ENCODE data around the gene KAT7.
"Not testable (repeated sequence)": the region's sequence is repeated elsewhere in the genome, so short reads cannot be mapped to it uniquely, and the experiment has no call there.

The KAT7 gene

DNA sequence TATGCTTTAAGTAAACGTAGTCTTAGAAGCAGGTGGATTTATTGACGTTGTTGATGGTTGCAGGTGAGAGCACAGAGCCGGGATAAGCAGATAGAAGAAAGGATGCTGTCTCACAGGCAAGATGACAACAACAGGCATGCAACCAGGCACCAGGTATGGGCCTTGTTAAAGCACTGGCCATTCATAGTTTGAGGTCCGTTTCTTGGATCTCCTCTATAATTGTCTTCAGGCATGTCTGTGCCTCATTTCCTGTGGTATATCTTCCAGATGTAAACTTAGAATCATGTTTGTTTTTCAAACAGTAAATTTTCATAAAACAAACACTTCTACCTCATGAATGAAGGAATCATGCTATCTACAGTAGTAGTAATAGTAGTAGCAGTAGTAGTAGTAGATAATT is 20.6 kb downstream of the KAT7 start:
- DNase-seq (ENCODE audit: low spot score): no peak

DNA sequence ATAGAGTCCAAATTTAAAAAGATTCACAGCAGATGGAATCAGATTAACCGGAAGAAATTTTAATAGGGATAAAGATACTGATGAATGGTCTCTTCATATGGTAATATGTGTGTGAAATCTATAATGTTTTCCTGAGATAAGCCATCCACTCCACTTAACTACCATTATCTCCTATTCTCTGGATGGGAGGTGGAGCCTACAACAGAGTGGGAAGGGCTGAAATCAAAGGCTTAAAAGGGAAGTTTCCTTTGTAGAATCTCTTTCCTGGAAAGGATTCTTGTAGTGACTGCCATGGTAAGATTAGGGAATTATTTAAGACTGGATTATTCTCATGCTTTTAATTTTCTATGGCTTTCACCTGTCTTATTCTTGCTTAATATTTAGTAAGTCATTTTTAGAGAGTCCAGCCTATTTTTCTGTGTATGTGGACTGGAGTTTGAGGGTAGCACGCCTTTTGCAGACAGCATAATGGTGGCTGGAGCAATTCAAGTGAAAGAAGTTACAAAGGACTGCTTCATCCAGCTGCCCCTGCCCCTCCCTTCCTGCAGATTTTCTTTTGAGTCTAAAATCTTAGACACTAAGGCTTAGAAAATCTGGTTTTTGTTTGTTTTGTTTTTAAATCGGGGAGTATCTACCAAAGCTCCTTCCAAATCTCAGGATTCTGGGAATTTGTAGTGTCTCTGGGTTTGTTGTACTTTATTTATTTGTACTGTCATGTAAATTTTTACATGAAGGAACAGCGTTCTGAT is 26.5 kb downstream of the KAT7 start:
- DNase-seq (ENCODE audit: low spot score): no peak

DNA sequence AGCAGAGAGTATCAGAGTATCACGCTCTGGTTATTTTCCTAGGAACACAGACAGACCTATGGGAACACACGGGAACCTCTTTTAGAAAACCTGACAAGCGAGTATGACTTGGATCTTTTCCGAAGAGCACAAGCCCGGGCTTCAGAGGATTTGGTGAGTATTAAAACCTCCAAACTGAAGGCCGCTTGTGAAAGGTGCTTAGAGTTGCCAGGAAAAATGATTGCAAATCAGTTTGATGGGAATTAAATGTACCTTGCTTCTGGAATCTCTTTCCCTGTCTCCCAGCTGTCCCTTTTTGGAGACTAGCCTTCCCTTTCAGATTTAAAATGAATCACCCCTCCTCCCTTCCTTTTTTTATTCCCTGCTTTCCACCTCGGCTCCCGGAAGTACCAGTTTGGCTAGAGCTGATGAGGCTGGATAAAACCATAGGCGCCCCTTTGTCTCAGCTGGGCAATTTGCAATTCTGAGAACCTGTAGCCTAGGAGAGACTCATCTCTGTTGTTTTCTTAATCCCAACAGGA is 27.3 kb downstream of the KAT7 start:
- DNase-seq (ENCODE audit: low spot score): no peak

DNA sequence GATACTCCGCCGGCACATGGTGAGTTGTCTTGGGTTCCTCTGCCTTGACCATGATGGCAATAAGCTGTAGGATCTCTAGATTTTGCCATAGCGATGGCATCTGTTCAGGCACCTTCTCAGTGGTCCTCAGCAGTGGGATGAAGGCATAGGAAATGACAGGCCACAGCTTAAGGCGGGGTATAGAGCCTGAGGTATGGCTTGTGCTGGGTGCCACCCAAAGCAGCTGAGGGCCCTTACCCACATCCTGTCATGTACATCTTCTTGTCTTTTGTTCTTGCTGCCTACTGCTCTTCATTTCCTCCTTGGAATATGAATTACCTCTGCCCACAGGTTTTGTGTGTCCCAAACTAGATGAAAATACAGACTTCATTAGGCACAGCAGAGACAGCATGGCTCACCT is 29.5 kb downstream of the KAT7 start:
- DNase-seq (ENCODE audit: low spot score): peak; percentile 76

DNA sequence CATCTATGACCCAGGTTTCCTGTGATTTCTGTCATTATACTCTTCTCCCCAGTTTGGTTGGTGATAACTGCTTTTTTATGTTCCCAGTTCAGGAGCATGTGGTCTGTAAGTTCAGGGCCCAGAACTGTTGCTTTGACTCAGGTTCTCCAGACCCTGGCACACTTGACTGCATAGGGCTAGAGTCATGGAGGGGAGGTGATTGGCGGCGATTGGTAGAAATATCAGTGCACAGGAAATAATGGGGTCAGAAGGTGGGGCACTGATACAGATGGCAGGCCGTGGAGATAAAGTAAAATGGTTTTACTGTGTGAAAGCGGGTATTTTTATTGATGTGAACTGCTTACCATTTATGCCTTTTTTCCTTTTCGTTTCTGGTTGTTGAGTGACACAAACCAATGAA is 30.7 kb downstream of the KAT7 start:
- no peak for DNase-seq (ENCODE audit: low spot score)

DNA sequence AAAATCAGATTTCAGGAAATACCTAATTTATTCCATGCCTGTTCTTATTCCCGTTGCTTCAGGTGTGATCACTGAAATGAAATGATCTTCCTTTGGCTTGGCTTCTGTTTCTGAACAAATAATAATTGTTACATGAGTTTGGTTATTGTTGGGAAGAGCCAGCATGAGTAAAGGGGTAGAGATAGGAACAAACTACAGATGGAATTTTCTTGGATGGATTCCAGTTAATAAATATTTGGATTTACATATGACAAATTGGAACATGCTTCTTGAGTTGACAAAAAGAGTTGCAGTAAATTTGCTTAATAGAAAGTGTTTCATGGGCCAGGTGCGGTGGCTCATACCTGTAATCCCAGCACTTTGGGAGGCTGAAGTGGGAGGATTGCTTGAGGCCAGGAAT is 31.2 kb downstream of the KAT7 start:
- no peak for DNase-seq (ENCODE audit: low spot score)

DNA sequence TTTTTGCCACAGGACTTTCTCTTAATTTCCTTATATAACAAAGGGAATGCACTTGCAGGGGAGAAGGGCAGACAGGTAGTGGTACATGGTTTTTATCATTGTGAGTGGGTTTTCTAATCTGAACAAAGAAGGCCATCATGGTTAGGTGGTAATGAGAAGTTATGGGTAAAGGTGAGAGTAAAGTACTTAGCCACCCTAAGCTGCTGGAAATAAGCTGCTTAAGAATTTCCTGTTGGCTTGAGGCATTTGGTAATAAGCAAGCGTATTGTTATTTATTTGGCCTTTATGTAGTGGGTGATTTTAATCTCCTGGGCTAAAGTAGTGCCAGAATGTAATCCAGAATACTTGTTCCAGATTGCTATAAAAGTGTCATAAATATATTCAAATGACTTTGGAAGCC is 32.3 kb downstream of the KAT7 start:
- DNase-seq (ENCODE audit: low spot score): no peak

DNA sequence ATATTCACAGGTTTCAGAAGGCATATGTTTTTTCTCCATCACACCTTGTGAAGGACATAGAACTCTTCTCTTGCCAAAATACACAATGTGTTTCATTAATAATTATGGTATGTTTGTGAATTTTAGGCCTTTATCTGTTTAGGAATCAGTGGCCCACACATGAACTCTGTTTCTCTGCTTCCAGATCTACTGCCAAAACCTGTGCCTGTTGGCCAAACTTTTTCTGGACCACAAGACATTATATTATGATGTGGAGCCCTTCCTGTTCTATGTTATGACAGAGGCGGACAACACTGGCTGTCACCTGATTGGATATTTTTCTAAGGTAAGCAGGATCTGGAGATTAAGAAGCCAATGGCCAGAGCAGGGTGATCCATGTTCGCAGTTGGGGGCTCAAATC is 33.0 kb downstream of the KAT7 start:
- DNase-seq (ENCODE audit: low spot score): no peak

DNA sequence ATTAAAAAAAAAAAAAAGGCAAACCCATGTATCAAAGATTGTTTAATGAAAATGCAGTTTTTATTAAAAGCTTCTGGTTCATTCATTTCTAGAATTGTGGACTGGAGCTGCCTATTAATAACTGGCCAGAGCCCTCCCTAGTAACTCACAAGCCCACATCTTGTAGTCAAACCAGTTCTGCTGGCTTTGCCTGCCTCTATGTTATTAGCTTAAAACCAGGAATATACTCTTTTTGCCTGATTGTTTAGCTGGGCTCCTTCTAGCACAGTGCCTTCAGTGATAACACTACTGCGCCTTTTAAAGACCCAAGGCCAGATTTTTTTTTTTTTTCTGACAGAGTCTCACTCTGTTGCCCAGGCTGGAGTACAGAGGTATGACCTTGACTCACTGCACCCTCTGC is 33.4 kb downstream of the KAT7 start:
- DNase-seq (ENCODE audit: low spot score): no peak

DNA sequence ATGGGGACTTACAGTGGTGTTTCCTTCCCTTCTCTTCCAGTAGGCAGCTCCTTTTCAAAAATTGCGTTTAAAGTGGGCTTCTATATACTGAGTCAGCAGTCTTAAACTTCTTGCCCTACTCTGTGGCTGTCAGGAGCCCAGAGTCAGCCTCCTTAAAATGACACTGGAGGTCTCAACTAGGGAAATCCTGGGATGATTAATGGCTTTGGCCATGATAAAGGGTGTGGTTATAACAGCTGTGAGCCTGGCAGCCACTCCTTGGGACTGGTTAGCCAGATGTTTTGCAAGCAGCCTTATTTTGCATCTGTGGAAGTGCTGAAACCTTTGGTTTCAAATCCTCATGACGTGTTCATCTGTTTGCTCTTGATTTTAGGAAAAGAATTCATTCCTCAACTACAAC is 34.3 kb downstream of the KAT7 start:
- no peak for DNase-seq (ENCODE audit: low spot score)

DNA sequence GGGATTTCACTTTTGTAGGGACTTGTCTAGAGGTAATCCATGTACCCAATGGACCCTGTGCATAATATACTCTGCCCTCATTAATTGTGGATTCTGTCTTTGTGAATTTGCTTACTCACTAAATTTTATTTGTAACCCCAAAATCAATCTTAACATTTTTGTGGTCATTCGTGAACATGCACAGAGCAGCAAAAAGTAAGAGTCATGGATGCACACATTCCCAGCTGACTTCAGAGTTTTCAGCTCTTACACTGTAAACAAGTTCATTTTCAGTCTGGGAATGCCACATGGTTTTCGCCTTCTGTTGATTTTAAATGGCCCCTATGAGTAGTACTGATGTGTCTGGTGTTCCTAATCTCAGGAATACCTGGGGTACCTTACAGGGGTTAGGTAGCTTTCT is 35.1 kb downstream of the KAT7 start:
- no peak for DNase-seq (ENCODE audit: low spot score)

DNA sequence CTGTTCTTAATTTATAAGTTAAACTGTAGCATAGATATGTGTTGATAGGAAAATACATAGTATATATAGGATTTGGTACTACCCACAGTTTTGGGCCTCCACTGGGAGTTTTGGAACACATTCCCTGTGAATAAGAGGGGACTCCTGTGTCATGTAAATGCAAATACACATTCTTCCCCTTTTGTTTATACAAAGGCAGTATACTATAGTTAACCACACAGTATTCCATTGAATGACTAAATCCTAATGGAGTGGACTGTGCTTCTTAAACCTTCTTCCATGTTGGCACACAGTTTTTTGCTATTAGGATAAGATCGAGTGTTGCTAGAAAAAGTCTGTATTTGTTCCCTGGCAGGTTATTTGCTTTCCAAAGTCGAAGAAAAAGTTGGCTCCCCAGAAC is 37.2 kb downstream of the KAT7 start:
- DNase-seq (ENCODE audit: low spot score): no peak

DNA sequence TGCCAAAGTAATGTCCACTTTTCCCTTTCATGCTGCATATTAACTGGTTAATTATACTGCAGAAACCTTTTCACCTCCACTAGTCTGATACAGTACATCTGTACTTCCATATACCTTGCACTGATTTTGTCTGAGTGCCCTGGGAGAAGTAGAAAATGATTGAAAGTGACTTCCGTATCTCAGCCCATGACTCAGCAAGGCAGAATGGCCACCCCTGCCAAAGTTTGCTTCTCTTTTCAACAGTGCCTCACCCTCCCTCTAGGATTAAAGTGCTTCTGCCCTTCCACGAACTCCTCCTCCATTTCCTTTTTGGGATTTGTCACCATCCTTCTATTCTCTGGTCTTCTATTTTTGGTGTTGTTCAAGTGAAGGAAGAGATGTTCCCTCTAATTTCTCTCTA is 39.8 kb downstream of the KAT7 start:
- not testable (repeated sequence) for DNase-seq (ENCODE audit: low spot score)

DNA sequence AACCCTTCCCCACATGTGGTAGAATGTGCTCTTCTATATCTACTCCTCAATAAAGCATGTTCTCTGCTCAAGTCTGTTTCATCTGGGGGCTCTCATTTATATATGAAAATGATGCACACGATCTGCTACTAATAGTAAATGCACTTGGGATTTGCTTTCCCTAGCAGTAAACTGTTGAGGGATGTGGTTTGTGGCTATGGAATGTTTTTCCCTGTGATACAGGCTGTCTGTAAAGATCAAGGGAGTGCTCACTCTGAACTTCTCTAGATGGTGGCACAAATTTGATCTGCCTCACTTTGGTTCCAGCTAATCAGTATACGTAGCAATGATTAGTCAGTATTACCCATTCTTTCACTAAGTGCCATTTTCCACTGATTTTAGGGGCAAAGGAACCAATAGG is 40.5 kb downstream of the KAT7 start:
- DNase-seq (ENCODE audit: low spot score): no peak

DNA sequence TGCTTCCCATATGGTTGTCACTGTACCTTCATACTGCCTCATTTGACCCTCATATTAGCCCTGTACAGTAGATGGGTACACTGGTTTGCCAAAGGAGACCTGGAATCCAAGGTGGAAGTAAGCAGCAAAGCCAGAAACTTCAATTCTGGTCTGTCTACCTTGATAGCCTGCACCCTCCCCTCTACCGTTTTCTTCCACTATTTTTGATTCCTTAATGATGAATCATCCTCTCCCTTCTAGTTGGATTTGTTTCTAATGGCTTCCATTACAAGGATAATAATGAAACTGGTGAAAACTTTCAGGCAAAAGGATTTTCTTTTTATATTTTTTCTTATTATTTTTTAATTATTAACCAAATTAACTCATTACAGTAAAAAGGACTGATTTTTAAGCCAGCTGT is 42.1 kb downstream of the KAT7 start:
- no peak for DNase-seq (ENCODE audit: low spot score)

DNA sequence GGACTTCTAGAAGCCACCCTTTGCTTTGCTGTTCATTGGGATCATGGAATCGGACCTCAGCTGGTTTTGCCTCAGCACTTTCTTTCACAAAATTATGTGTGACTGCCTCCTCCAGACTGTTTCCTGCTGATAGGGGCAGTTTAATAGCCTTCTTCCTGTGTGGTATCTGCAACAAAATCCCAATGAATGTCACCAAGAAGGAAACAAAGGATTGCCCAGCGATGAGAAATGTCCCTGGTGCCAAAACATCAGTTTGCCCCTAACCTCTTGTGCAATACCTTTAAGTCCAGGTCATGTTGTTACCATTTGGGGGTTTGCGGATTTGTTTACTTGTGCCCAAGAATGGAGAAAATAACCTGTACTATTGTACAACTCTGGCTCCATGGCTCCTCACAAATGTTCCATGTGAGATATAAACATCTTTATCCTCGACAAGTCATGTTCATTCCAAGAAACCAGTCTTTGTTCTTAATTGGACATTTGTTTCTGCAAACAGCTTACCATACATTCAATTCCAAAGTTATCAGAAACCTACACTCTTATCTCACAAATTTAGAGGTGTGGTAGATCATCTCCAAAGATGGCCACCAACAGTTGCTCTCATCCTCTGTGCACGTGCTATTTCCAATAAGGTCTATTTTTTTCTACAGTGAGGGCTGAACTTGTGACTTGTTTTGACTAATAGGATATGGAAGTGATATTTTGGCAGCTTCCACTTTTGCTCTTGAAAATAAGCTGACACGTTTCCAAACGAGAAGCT is 44.5 kb downstream of the KAT7 start:
- DNase-seq (ENCODE audit: low spot score): no peak

DNA sequence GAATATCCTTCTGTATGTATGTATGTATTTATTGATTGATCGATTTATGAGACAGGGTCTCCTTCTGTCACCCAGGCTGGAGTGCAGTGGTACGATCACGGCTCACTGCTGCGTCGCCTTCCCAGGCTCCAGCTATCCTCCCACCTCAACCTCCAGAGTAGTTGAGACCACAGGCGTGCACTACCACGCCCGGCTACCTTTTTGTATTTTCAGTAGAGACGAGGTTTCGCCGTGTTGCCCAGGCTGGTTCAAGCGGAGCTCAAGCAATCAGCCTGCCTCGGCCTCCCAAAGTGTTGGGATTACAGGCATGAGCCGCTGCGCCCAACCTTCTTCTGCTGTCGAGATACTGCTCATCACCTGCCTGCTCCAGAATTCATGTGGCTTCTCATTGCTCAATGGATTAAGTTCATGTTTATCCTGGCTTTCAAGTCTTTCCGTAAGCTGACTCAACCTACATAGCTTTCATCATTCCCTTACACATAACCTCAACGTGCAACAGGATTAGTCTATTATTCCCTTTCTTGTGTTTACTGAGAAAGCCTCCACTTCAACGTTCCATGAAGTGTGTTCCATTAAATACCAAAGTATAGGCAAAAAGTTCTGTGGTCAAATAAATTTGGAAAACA is 45.8 kb downstream of the KAT7 start:
- DNase-seq (ENCODE audit: low spot score): no peak

DNA sequence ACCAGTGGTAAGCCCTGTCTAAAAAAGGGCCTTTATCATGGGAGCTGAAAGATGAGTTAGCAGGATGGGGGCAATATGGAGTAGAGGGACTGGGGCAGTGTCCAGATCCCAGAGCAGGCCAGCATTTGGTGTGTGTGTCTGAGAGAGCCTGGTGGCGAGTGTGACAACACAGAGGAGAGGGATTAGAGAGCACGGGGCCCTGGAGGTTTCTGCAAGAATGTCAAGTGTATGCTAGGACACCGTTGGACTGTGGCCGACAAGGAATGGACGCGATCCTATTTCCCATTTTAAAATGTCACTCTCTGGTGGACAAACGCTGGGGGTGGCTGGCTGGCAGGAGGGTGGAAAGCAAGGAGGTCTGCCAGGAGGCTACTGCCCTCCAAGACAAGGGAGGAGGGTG is 47.0 kb downstream of the KAT7 start:
- DNase-seq (ENCODE audit: low spot score): no peak

DNA sequence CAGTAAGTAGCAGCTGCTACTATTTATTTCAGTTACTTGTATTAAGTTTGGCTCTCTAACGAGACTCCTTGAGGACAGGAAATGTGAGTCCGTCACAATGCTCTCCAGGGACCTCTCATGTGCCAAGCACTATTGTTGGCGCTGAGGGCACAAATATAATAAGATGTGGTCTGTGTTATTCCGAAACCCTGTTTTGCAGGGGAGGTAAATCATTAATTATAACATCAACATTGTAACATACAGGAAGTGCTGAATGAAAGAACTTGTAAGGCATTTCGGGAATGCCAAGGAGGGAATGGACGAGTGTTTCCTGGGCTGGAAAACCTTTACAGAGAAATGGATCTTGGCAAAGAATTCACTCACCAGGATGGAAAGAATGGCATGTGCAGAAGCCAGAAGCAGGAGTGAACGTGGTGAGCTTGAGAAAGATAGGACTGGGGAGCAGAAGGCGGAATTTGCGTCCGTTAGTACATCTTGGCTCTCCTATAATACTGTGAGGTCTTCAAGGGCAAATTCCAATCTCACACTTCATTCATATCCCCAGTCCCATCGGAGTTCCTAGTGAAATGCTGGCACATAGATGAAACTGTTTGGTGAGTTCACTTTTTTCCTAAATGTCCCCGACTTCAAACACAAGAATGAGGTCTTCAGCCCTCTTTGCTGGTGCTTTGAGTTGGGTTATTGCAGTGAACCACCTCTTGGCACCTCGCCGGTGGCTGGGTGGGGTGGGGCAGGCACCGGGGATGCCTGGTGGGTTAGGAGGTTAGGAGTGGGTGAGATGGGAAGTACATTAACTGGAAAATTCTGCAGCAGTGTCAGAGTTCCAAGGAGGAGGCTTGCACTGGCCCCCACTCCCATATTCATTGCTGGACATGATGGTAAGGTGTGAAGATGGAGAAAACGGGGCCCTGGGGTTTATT is 47.9 kb downstream of the KAT7 start:
- DNase-seq (ENCODE audit: low spot score): no peak

DNA sequence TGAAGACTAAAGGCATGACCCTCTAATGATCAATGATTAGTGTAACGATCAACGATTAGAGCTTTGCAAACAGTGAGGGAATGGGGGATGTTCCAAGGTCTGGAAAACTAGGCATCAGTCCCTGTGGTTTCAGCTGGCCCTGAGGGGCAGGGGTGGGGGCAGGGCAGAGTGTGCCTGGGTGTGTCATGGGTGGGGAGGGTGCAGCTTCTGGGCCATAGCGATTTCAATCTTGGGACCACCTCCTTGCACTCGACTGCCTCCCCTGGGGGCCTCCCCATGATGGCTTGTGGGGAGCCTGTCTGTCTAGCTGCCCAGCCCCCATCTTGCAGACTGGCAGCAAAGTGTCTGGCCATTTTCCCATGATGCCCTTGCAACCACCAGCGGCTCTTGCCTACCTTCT is 51.0 kb downstream of the KAT7 start:
- no peak for DNase-seq (ENCODE audit: low spot score)

DNA sequence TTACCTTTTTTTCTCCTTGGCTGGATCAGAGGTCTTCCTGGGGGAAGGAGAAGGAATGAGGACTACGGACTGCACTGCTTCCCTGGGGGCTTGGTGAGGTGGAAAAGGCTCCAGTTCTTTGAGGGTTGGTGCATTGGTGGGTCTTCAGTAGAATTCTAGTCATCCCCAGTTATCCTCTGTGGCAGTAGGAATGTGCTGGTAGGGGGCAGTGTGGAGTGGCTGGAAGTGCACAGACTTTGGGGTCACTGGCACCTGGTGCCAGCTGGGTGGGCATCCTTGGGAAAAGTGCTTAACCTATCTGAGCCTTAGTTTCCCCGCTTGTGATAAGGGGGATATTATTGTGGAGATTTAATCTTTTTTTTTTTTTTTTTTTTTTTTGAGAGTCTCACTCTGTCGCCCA is 53.1 kb downstream of the KAT7 start:
- no peak for DNase-seq (ENCODE audit: low spot score)

DNA sequence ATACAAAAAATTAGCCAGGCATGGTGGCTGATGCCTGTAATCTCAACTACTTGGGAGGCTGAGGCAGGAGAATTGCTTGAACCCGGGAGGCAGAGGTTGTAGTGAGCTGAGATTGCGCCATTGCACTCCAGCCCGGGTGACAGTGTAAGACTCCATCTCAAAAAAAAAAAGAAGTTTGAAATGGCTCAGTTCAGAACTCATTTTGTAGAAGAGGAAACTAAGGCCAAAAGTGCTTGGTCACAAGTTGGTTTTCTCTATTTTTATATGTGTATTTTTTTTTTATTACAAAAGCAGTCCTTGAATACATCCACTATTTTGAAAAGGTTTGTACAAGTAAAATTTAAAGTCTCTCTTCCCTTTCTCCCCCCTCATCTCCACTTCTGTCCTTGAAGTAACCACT is 53.9 kb downstream of the KAT7 start:
- no peak for DNase-seq (ENCODE audit: low spot score)

All from CD4-positive, alpha-beta T cell treated with Interleukin-6 at 100 ng/mL for 8 hours (primary cell).